ENCODE measurements around the gene LRRC27.
A peak's percentile ranks its signal among the peaks of the same experiment; 100 is the strongest.

The LRRC27 gene

GRCh38 chr10:132397671-132398565 lies 65.9 kb downstream of the LRRC27 start:
- H3K4me3 ChIP-seq (replicated peaks; ENCODE audit: low read depth, low read length) = peak overlapping the region; percentile 71
- TF ChIP-seq, protein P1, sequence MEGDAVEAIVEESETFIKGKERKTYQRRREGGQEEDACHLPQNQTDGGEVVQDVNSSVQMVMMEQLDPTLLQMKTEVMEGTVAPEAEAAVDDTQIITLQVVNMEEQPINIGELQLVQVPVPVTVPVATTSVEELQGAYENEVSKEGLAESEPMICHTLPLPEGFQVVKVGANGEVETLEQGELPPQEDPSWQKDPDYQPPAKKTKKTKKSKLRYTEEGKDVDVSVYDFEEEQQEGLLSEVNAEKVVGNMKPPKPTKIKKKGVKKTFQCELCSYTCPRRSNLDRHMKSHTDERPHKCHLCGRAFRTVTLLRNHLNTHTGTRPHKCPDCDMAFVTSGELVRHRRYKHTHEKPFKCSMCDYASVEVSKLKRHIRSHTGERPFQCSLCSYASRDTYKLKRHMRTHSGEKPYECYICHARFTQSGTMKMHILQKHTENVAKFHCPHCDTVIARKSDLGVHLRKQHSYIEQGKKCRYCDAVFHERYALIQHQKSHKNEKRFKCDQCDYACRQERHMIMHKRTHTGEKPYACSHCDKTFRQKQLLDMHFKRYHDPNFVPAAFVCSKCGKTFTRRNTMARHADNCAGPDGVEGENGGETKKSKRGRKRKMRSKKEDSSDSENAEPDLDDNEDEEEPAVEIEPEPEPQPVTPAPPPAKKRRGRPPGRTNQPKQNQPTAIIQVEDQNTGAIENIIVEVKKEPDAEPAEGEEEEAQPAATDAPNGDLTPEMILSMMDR (IDR thresholded peaks at IDR 0.05; ENCODE audit: low read depth, low read length, missing control alignments) = no peak
- DNase-seq (ENCODE audit: extremely low read depth, low read depth) = no peak

- DNase-seq (ENCODE audit: extremely low read depth, low read depth) = no peak
- peak overlapping the region; percentile 71 for H3K4me3 ChIP-seq (replicated peaks; ENCODE audit: low read depth, low read length)
- TF ChIP-seq, protein P1 (IDR thresholded peaks at IDR 0.05; ENCODE audit: low read depth, low read length, missing control alignments) = no peak
These were observed 66.6 kb downstream of the LRRC27 start for GRCh38 chr10:132398566-132398991.

DNA sequence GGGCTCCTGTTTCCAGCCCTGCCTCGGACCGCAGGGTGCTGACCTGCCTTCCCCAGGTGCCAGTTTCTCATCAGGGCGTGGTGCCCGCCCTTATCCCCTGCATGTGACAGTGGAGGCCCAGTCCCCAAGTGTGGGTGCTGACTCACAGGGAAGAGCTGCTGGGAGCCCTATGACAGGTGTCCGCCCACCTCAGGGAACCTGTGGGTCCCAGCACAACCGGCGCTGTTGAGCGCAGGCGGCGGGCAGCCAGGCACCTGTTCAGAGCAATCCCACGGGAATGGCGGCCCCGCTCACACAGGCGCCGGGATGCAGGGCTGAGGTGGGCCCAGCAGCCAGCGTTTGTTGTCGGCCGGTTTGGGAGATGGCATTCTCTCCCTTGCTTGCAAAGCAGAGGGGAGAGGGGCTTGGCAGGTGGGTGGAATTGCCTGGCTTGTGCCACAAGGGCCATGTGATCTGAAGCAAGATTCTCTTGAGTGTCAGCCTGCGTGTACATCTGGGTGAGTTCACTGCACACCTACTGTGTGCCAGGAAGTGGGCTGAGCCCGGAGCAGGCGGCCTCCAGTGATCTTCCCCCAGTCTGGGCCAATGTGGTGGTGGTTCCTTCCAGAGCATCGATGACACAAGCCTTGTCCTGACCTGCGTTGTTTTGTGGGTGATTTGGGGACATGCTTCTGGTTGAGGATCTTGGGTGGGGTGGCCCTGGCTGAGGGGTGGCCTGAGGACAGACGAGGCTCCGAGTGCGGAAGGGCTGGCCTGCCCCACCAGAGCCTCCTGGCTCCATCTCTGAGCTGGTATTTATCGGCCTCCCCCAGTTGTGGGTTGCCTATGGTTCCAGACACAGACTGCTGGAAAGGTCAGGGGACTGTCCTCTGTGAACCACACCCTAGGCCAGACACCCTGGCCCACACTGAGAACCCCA lies 67.4 kb downstream of the LRRC27 start:
- H3K4me3 ChIP-seq (replicated peaks; ENCODE audit: low read depth, low read length) = no peak overlapping the region
- no peak for DNase-seq (ENCODE audit: extremely low read depth, low read depth)
- TF ChIP-seq, protein P1 (IDR thresholded peaks at IDR 0.05; ENCODE audit: low read depth, low read length, missing control alignments) = no peak

GRCh38 chr10:132400041-132400546 lies 68.1 kb downstream of the LRRC27 start:
- TF ChIP-seq, protein P1 (IDR thresholded peaks at IDR 0.05; ENCODE audit: low read depth, low read length, missing control alignments) = no peak
- no peak overlapping the region for H3K4me3 ChIP-seq (replicated peaks; ENCODE audit: low read depth, low read length)
- DNase-seq (ENCODE audit: extremely low read depth, low read depth) = no peak

GRCh38 chr10:132400547-132401151 lies 68.7 kb downstream of the LRRC27 start:
- TF ChIP-seq, protein P1 (IDR thresholded peaks at IDR 0.05; ENCODE audit: low read depth, low read length, missing control alignments) = no peak
- H3K4me3 ChIP-seq (replicated peaks; ENCODE audit: low read depth, low read length) = no peak overlapping the region
- no peak for DNase-seq (ENCODE audit: extremely low read depth, low read depth)

GRCh38 chr10:132401401-132402118 lies 69.6 kb downstream of the LRRC27 start:
- DNase-seq (ENCODE audit: extremely low read depth, low read depth) = no peak
- TF ChIP-seq, protein P1 (IDR thresholded peaks at IDR 0.05; ENCODE audit: low read depth, low read length, missing control alignments) = no peak
- H3K4me3 ChIP-seq (replicated peaks; ENCODE audit: low read depth, low read length) = no peak overlapping the region

All from HFF-Myc (cell line).